ENCODE measurements around the gene FAM216B.

The FAM216B gene

GRCh38 chr13:42798118-42798517 lies 16.7 kb downstream of the FAM216B start:
- peaks cover 0 to 5% (median 0%) of the 10 kb centered on the region in 5 donors for H3K9me3 ChIP-seq (ENCODE audit: control insufficient read depth in 5 of 5, low read length in 5 of 5)
- no peak overlapping the region for H3K27ac ChIP-seq (ENCODE audit: low read depth, low read length)
- H3K27me3 ChIP-seq (ENCODE audit: control insufficient read depth in 5 of 5, insufficient read depth in 4 of 5, low read length in 5 of 5): peaks cover 0 to 3% (median 0%) of the 10 kb centered on the region in 5 donors
- H3K4me1 ChIP-seq (ENCODE audit: control insufficient read depth in 5 of 5, insufficient read depth in 5 of 5, low read length in 5 of 5): no peaks in the 10 kb centered on the region
- H3K9ac ChIP-seq (ENCODE audit: low read length in 5 of 5): no peak overlapping the region
- H3K4me3 ChIP-seq (ENCODE audit: low read depth in 1 of 5, low read length in 5 of 5): no peak overlapping the region
- no peaks in the 10 kb centered on the region for H3K36me3 ChIP-seq (ENCODE audit: control insufficient read depth in 5 of 5, insufficient read depth in 5 of 5, low read length in 5 of 5)

DNA sequence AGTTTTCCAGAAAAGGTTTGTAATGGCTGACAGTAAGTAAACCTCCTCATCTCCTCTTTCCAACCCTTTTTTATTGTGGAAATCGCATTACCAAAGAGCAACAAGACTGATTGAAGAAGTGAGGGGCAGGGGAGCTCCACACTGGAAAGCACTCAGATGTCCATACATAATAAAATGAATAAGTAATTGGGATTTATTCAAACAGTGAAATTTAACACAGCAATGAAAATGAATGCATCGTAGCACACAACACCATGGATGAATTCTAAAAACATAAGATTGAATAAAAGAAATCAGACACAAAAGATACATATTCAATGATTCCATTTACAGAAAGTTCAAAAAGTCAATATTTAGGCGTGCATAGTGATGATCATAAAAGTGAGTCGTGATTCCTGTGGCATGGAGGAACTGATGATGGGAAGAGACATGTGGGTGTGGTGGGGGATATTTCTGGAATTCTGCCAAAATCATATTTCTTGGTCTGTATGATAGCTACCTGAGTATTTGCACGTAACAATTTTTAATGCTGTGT lies 18.8 kb downstream of the FAM216B start:
- H3K9ac ChIP-seq (ENCODE audit: low read length in 5 of 5): no peak overlapping the region
- no peaks in the 10 kb centered on the region for H3K4me1 ChIP-seq (ENCODE audit: control insufficient read depth in 5 of 5, insufficient read depth in 5 of 5, low read length in 5 of 5)
- H3K27me3 ChIP-seq (ENCODE audit: control insufficient read depth in 5 of 5, insufficient read depth in 4 of 5, low read length in 5 of 5): peaks cover 0 to 3% (median 0%) of the 10 kb centered on the region in 5 donors
- H3K27ac ChIP-seq (ENCODE audit: low read depth, low read length): no peak overlapping the region
- H3K4me3 ChIP-seq (ENCODE audit: low read depth in 1 of 5, low read length in 5 of 5): no peak overlapping the region
- no peaks in the 10 kb centered on the region for H3K9me3 ChIP-seq (ENCODE audit: control insufficient read depth in 5 of 5, low read length in 5 of 5)
- no peaks in the 10 kb centered on the region for H3K36me3 ChIP-seq (ENCODE audit: control insufficient read depth in 5 of 5, insufficient read depth in 5 of 5, low read length in 5 of 5)

- peaks cover 0 to 3% (median 0%) of the 10 kb centered on the region in 5 donors for H3K27me3 ChIP-seq (ENCODE audit: control insufficient read depth in 5 of 5, insufficient read depth in 4 of 5, low read length in 5 of 5)
- no peaks in the 10 kb centered on the region for H3K4me1 ChIP-seq (ENCODE audit: control insufficient read depth in 5 of 5, insufficient read depth in 5 of 5, low read length in 5 of 5)
- no peaks in the 10 kb centered on the region for H3K36me3 ChIP-seq (ENCODE audit: control insufficient read depth in 5 of 5, insufficient read depth in 5 of 5, low read length in 5 of 5)
- no peak overlapping the region for H3K9ac ChIP-seq (ENCODE audit: low read length in 5 of 5)
- H3K9me3 ChIP-seq (ENCODE audit: control insufficient read depth in 5 of 5, low read length in 5 of 5): no peaks in the 10 kb centered on the region
- H3K27ac ChIP-seq (ENCODE audit: low read depth, low read length): no peak overlapping the region
- H3K4me3 ChIP-seq (ENCODE audit: low read depth in 1 of 5, low read length in 5 of 5): no peak overlapping the region
These were observed 22.3 kb downstream of the FAM216B start for GRCh38 chr13:42803563-42804204.

DNA sequence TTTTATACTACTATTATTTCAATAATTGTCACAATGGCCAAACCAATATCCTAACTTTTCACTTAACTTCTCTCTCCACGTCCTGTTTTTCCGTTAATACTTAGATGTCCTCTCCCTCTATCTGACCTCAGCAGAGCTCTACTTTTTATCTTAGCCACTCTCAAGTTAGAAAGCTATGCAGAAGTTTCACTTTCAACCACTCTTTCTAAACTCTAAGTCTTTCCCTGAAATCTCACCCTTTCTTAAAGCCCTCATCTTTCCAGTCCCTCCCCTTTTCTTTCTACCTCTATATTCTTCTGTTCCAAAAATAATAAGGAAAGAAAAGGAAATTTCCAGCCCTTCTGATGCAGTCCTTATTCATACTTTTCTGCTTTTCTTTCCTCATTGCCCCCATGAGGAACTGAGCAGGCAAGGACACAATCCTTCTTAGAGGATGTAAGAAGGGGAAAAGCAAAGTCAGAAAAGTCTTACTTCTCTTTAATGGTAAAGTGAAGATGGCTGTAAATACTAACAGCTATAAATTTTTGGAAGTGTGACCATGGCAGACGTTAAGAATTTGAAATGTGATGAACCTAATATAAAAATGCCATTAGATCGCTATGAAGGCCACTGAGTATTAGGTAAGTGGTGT lies 23.0 kb downstream of the FAM216B start:
- H3K27me3 ChIP-seq (ENCODE audit: control insufficient read depth in 5 of 5, insufficient read depth in 4 of 5, low read length in 5 of 5): peaks cover 0 to 3% (median 0%) of the 10 kb centered on the region in 5 donors
- no peak overlapping the region for H3K9ac ChIP-seq (ENCODE audit: low read length in 5 of 5)
- H3K4me1 ChIP-seq (ENCODE audit: control insufficient read depth in 5 of 5, insufficient read depth in 5 of 5, low read length in 5 of 5): no peaks in the 10 kb centered on the region
- no peak overlapping the region for H3K27ac ChIP-seq (ENCODE audit: low read depth, low read length)
- no peaks in the 10 kb centered on the region for H3K9me3 ChIP-seq (ENCODE audit: control insufficient read depth in 5 of 5, low read length in 5 of 5)
- no peak overlapping the region for H3K4me3 ChIP-seq (ENCODE audit: low read depth in 1 of 5, low read length in 5 of 5)
- no peaks in the 10 kb centered on the region for H3K36me3 ChIP-seq (ENCODE audit: control insufficient read depth in 5 of 5, insufficient read depth in 5 of 5, low read length in 5 of 5)

DNA sequence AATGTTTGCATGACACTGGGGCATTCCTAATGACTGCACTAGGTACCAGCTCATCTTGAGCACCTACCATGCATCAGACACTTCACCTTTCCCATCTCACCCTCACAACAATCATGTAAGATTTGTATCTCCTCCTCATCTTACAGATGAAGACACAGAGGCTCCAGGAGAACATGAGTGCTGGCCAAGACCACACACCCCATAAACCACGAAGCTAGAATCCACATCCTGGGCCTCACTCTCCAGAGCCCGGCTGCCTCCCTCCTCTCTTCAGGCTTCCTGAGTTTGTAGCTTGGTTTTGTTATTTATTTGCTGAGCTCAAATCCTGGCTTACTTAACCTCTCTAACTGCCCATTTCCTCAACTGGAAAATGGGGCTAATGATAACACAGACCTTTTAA lies 25.9 kb downstream of the FAM216B start:
- peaks cover 0 to 3% (median 0%) of the 10 kb centered on the region in 5 donors for H3K27me3 ChIP-seq (ENCODE audit: control insufficient read depth in 5 of 5, insufficient read depth in 4 of 5, low read length in 5 of 5)
- H3K4me1 ChIP-seq (ENCODE audit: control insufficient read depth in 5 of 5, insufficient read depth in 5 of 5, low read length in 5 of 5): no peaks in the 10 kb centered on the region
- no peaks in the 10 kb centered on the region for H3K9me3 ChIP-seq (ENCODE audit: control insufficient read depth in 5 of 5, low read length in 5 of 5)
- H3K36me3 ChIP-seq (ENCODE audit: control insufficient read depth in 5 of 5, insufficient read depth in 5 of 5, low read length in 5 of 5): no peaks in the 10 kb centered on the region
- H3K4me3 ChIP-seq (ENCODE audit: low read depth in 1 of 5, low read length in 5 of 5): no peak overlapping the region
- H3K27ac ChIP-seq (ENCODE audit: low read depth, low read length): no peak overlapping the region
- no peak overlapping the region for H3K9ac ChIP-seq (ENCODE audit: low read length in 5 of 5)

DNA sequence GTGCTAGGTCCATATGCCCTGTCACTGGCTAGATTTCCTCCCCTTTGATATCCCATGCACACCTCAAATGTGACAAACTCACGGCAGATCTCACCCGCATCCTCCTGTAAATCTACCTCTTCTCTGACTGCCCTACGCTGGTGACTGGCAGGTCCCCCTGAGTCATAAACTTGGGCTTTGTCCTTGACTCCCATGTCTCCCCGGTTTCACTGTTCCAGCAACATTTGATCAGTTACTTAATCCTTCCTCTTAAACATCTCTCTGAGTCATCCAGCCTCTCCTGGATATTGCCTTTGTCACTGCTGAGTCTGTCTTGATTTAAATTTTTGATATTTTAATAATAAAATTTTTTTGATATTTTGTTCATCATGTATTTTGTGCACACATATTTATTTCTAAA lies 26.5 kb downstream of the FAM216B start:
- Histone ChIP-seq H3K4me1 (ENCODE audit: control insufficient read depth in 5 of 5, insufficient read depth in 5 of 5, low read length in 5 of 5) (no peaks in the 10 kb centered on the region), H3K9me3 (ENCODE audit: control insufficient read depth in 5 of 5, low read length in 5 of 5) (no peaks in the 10 kb centered on the region), H3K27me3 (ENCODE audit: control insufficient read depth in 5 of 5, insufficient read depth in 4 of 5, low read length in 5 of 5) (peaks cover 0 to 3% (median 0%) of the 10 kb centered on the region in 5 donors), H3K4me3 (ENCODE audit: low read depth in 1 of 5, low read length in 5 of 5) (no peak overlapping the region), H3K36me3 (ENCODE audit: control insufficient read depth in 5 of 5, insufficient read depth in 5 of 5, low read length in 5 of 5) (no peaks in the 10 kb centered on the region), H3K9ac (ENCODE audit: low read length in 5 of 5) (no peak overlapping the region), H3K27ac (ENCODE audit: low read depth, low read length) (no peak overlapping the region)

DNA sequence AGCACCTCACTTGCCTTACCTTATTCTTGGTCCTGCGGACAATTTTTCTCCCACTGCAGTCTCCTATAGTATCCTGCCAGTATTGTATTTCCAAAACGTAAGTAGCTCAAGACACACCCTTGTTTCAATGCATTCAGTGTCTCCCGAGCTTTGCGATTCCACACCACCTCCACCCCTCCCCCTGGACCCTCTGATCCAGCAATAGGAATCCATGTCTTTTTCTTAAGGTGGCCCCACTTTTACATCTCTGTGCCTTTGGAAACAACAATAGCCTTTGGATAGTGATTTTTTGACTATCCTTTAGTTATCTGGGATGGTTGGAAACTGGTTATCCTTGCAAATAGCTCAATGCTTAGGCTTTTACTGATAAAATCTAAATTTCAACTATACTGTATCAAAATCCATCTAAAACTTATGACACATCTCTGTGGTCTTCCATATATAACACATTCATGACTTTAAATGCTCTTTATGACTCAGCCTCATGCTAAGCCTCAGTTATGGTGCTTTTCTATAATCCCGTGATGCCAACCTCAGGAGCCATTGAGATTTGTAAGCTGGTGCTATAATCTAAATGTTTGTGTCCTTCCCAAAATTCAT lies 27.1 kb downstream of the FAM216B start:
- no peak overlapping the region for H3K9ac ChIP-seq (ENCODE audit: low read length in 5 of 5)
- H3K9me3 ChIP-seq (ENCODE audit: control insufficient read depth in 5 of 5, low read length in 5 of 5): no peaks in the 10 kb centered on the region
- peaks cover 0 to 3% (median 0%) of the 10 kb centered on the region in 5 donors for H3K27me3 ChIP-seq (ENCODE audit: control insufficient read depth in 5 of 5, insufficient read depth in 4 of 5, low read length in 5 of 5)
- H3K36me3 ChIP-seq (ENCODE audit: control insufficient read depth in 5 of 5, insufficient read depth in 5 of 5, low read length in 5 of 5): no peaks in the 10 kb centered on the region
- no peaks in the 10 kb centered on the region for H3K4me1 ChIP-seq (ENCODE audit: control insufficient read depth in 5 of 5, insufficient read depth in 5 of 5, low read length in 5 of 5)
- no peak overlapping the region for H3K27ac ChIP-seq (ENCODE audit: low read depth, low read length)
- H3K4me3 ChIP-seq (ENCODE audit: low read depth in 1 of 5, low read length in 5 of 5): no peak overlapping the region

- Histone ChIP-seq H3K36me3 (ENCODE audit: control insufficient read depth in 5 of 5, insufficient read depth in 5 of 5, low read length in 5 of 5) (no peaks in the 10 kb centered on the region), H3K9ac (ENCODE audit: low read length in 5 of 5) (no peak overlapping the region), H3K27ac (ENCODE audit: low read depth, low read length) (no peak overlapping the region), H3K9me3 (ENCODE audit: control insufficient read depth in 5 of 5, low read length in 5 of 5) (no peaks in the 10 kb centered on the region), H3K27me3 (ENCODE audit: control insufficient read depth in 5 of 5, insufficient read depth in 4 of 5, low read length in 5 of 5) (peaks cover 0 to 3% (median 2%) of the 10 kb centered on the region in 5 donors), H3K4me1 (ENCODE audit: control insufficient read depth in 5 of 5, insufficient read depth in 5 of 5, low read length in 5 of 5) (no peaks in the 10 kb centered on the region), H3K4me3 (ENCODE audit: low read depth in 1 of 5, low read length in 5 of 5) (no peak overlapping the region)
These were observed 30.9 kb downstream of the FAM216B start for GRCh38 chr13:42812316-42812715.

DNA sequence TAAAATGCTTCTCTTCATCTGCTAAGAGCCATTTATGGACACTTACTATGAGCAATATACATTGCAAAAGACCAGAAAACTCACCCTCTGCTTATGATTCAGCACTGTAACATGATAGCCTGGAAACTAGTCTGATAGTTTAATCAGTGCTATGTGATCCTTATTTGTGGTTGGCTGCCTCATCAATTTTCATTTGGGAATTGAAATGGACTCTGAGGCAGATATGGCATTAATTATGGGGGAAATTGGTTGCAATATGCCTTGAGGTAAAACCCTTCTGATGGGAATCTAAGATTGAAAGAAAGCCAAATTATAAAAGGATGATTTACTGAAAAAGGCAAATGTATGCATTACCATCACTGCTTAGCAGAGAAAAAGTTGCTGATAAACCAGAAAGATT lies 33.5 kb downstream of the FAM216B start:
- Histone ChIP-seq H3K4me1 (ENCODE audit: control insufficient read depth in 5 of 5, insufficient read depth in 5 of 5, low read length in 5 of 5) (no peaks in the 10 kb centered on the region), H3K36me3 (ENCODE audit: control insufficient read depth in 5 of 5, insufficient read depth in 5 of 5, low read length in 5 of 5) (no peaks in the 10 kb centered on the region), H3K27ac (ENCODE audit: low read depth, low read length) (no peak overlapping the region), H3K4me3 (ENCODE audit: low read depth in 1 of 5, low read length in 5 of 5) (no peak overlapping the region), H3K9me3 (ENCODE audit: control insufficient read depth in 5 of 5, low read length in 5 of 5) (no peaks in the 10 kb centered on the region), H3K27me3 (ENCODE audit: control insufficient read depth in 5 of 5, insufficient read depth in 4 of 5, low read length in 5 of 5) (peaks cover 0 to 3% (median 0%) of the 10 kb centered on the region in 5 donors), H3K9ac (ENCODE audit: low read length in 5 of 5) (no peak overlapping the region)

DNA sequence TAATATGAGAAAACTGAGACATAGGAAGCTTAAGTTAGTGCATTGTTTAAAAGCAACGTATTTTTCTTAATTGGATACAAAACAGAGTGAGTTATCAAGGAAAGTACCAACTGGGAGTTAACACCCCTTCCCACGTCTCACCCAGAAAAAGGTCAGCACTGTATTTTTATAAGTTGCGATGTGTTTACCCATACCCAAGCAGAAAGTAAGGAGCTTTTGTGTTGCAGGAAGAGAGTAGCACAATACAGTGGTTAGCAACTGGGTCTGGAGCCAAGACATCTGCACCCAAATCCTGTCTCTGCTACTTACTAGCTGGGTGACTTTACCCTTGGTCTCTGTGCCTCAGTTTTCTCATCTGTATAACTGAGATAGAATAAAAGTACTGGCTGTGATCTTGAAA lies 34.3 kb downstream of the FAM216B start:
- H3K9ac ChIP-seq (ENCODE audit: low read length in 5 of 5): no peak overlapping the region
- peaks cover 0 to 3% (median 0%) of the 10 kb centered on the region in 5 donors for H3K27me3 ChIP-seq (ENCODE audit: control insufficient read depth in 5 of 5, insufficient read depth in 4 of 5, low read length in 5 of 5)
- H3K4me1 ChIP-seq (ENCODE audit: control insufficient read depth in 5 of 5, insufficient read depth in 5 of 5, low read length in 5 of 5): peaks cover 0 to 6% (median 0%) of the 10 kb centered on the region in 5 donors

More for the DNA sequence above, 34.3 kb downstream of the FAM216B start:
- H3K9me3 ChIP-seq (ENCODE audit: control insufficient read depth in 5 of 5, low read length in 5 of 5): no peaks in the 10 kb centered on the region
- no peak overlapping the region for H3K4me3 ChIP-seq (ENCODE audit: low read depth in 1 of 5, low read length in 5 of 5)
- no peaks in the 10 kb centered on the region for H3K36me3 ChIP-seq (ENCODE audit: control insufficient read depth in 5 of 5, insufficient read depth in 5 of 5, low read length in 5 of 5)
- no peak overlapping the region for H3K27ac ChIP-seq (ENCODE audit: low read depth, low read length)

All from subcutaneous abdominal adipose tissue (tissue), 5 donors.